Fibroblast of skin of abdomen (primary cell): ENCODE results near the gene ACAP2.
"Not testable (repeated sequence)": the region's sequence is repeated elsewhere in the genome, so short reads cannot be mapped to it uniquely, and the experiment has no call there.

Source experiments
- DNase-seq: peaks from one replicate; pipeline ENCODE4 v3.0.0-alpha.2; 2013

Gene ACAP2

DNA sequence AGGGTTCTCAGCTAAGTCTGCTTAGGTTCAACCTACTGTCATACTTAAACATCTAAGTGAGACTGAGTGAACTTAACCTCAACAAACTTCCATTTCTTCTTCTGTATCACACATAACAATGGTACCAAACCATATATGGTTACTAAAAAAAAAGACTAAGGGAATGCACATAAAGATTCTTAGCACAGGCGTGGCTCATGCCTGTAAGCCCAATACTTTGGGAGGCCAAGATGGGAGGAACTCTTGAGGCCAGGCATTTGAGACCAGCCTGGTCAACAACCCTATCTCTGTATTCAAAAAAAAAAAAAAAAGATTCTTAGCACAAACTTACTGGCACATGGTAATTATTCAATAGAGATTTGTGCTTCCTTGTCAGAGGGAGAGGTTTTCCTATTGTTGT is 57.9 kb downstream of the ACAP2 start:
- peak; percentile 12 for DNase-seq

- no peak for DNase-seq
Measured at GRCh38 chr3:195372220-195372619, 70.6 kb downstream of the ACAP2 start.

GRCh38 chr3:195366200-195366925 is 76.5 kb downstream of the ACAP2 start:
- peak; percentile 56 for DNase-seq

DNA sequence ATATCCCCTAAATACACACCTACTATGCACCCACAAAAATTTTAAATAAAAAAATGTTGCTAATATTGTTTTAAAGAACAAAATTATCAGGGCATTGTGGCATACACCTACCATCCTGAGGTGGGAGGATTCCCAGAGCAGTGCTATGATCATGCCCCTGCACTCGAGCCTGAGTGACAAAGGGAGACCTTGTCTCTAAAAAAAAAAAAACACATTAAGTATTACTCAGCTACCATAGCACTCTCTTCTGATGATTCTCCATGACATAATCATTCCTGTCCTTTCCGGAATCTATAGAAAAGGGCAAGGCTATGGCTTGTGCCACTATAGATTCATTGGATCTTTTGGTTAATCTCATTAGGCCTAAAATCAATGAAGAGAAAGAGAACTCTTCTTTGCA is 77.4 kb downstream of the ACAP2 start:
- DNase-seq = no peak

DNA sequence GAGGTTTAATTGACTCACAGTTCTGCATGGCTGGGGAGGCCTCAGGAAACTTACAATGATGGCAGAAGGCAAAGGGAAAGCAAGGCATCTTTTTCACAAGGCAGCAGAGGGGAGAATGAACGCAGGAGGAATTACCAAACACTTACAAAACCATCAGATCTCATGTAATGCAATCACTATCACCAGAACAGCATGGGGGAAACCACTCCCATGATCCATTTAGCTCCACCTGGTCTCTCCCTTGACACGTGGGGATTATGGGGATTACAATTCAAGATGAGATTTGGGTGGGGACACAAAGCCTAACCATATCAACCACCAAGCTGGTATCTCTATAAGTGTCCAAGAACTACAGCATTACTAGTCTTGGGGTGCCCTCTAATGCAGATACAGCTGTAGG is 85.0 kb downstream of the ACAP2 start:
- DNase-seq = not testable (repeated sequence)

- DNase-seq = peak; percentile 7
Measured at GRCh38 chr3:195356151-195357086, 86.4 kb downstream of the ACAP2 start.

DNA sequence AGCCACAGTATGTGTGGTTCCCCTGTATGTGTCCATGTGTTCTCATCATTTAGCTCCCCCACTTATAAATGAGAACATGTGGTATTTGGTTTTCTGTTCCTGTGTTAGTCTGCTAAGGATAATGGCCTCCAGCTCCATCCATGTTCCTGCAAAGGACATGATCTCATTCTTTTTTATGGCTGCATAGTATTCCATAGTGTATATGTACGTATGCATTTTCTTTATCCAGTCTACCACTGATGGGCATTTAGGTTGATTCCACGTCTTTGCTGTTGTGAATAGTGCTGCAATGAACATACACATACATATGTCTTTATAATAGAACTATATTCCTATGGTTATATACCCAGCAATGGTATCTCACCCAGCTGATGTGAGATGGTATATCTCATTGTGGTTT is 88.8 kb downstream of the ACAP2 start:
- not testable (repeated sequence) for DNase-seq

DNA sequence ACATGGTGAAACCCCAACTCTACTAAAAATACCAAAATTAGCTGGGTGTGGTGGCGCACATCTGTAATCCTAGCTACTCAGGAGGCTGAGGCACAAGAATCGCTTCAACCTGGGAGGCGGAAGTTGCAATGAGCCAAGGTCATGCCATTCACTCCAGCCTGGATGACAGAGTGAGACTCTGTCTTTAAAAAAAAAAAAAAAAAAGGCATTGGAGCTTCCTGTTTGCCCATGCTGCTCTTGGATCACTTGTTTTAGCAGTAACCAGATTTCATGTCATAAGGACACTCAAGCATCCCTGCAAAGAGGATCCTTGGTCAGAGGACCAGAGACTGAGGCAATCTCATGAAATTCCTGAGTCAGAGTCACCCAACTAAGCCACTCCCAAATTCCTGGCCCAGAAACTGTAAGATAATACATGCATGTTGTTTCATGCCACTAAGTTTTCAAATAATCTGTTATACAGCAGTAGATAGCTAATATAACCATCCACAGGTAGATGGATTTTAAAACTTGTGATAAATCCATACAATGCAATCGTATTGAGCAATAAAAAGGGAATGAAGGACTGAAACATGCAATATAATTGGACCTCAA is 89.8 kb downstream of the ACAP2 start:
- peak; percentile 96 for DNase-seq

GRCh38 chr3:195348426-195349115 is 94.2 kb downstream of the ACAP2 start:
- peak; percentile 13 for DNase-seq

DNA sequence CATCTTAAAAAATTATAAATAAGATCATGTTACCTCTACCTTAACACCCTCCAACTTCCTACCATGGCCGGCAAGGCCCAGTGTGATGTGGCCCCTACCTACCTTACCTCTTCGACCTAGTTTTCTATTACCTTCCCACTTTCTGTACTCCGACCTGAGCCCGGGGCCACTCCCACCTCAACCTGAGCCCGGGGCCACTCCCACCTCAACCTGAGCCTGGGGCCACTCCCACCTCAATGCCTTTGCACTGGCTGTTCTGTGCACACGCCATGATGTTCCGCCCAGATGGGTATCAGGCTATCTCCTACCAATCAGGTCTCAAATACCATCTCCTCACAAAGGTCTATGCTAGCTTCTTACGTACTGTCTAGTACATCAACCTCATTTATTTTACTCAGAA is 105.1 kb downstream of the ACAP2 start:
- DNase-seq = no peak

GRCh38 chr3:195334967-195335366 is 107.9 kb downstream of the ACAP2 start:
- DNase-seq = no peak

DNA sequence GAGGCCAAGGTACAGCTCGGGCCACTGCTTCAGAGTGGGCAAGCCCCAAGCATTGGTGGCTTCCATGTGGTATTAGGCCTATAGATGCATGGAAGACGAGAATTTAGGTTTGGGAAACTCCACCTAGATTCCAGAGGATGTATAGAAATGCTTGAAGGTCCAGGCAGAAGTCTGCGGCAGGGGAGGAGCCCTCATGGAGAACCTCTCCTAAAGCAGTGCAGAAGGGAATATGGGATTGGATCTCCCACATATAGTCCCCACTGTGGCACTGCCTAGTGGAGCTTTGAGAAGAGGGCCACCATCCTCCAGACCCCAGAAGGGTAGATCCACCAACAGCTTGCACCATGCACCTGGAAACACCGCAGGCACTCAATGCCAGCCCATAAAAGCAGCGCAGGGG is 123.8 kb downstream of the ACAP2 start:
- DNase-seq = no peak

DNA sequence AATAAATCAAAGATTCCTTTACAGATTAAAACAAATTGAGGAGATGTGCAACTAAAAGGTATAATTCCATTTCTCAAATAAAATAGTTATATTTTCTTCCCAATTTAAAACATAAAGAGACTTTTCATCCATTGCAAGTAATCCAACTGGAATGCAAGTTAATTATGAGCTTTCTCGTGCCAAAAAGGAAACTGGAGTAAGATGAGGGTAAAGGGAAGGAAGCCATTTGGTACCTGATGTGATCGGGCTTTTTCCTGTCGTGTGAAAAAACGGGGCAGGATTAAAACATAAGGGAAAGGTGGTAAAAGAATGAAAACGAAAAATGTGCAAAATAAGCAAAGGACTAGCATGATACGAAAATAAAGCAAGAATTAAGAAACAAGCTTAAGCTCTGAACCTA is 130.1 kb downstream of the ACAP2 start:
- no peak for DNase-seq

- DNase-seq = no peak
Measured at GRCh38 chr3:195307711-195308110, 135.1 kb downstream of the ACAP2 start.

DNA sequence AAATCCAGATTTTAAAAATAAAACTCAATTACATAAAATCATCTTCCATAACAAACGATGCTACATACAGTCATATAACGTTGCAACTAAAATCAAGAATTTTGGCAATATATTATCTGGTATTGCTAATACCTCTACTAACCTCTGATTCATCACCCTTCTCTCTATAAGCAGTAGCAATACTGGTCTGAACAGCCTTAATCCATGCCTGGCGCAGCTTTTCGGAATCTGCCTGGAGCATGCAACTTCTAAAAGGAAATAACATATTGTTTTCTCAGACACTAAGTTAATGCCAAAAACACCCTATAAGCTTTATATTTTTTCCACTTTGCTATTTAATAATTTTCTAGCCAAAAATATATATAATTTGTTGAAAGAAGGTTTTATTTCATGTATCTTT is 136.5 kb downstream of the ACAP2 start:
- DNase-seq = no peak

DNA sequence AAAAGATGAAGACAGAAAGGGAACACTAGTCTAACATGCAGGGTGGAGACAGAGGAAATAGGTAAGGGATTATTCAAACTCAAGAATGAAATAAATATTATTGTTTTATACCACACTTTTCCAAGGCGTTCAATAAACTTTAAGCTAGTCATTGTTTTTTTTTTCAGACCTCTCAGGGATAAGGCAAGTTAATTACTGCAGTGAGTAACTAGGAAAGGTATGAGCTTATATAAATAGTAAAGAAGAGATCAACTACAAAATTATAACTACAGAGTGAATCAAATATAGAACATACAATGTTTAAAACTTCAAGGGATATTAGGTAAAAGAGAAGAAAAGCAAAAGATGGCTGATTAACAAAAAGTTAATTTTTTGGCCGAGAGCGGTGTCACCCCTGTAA is 140.4 kb downstream of the ACAP2 start:
- DNase-seq = no peak

DNA sequence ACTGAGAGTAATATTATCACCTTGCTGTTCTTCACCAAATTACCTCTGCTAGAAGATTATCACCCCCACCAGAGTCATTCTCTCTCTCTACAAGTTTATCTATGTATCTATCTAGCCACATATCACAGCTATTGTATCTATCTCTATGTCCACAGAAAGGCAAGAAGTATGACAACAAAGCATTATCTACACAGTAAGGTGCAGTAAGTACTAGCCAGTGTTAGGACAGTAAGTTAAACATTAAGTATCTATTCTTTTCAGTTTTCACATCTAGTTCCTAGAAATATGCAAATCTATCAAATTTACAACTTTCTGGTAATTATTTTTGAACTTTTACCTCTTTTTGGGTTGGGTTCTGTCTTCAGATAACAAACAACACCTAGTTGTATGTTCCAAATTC is 145.4 kb downstream of the ACAP2 start:
- DNase-seq = no peak

DNA sequence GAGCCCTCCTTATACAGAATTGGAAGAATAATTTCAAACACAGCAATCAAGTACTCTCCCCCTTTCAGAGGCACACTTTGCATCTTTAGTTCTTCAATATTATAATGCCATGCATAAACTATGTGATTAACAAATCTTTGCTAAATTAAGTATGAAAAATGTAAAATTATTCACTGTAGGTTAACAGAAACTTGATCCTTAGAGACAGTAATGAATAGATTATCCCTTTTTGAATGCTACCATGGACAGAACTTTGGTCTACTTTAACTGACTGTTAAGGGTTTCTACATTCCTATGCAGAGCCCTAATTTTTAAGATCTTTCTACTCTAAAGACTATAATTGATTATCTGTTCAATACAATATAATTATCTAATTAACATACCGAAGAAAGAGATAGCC is 146.2 kb downstream of the ACAP2 start:
- no peak for DNase-seq

DNA sequence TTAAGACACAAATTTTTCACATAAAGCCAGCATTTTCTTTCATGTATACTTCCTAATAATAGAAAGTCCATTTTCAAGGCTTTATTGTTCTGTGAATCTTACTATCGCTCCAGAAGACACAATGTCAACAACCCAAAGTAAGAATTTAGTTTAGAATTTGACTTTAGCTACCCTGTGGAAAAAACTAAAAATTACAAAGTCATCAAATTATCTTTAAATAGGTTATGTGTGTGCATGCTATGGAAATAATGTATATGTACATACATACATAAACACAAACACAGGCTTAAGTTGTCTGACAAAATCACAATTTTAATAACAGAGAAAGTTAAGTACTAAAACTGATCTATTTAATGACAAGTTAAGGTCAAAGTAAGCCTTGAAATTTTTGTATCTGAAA is 151.7 kb downstream of the ACAP2 start:
- no peak for DNase-seq

GRCh38 chr3:195290643-195291042 is 152.2 kb downstream of the ACAP2 start:
- not testable (repeated sequence) for DNase-seq

GRCh38 chr3:195286115-195286872 is 156.5 kb downstream of the ACAP2 start:
- DNase-seq = peak; percentile 79

GRCh38 chr3:195285372-195285771 is 157.4 kb downstream of the ACAP2 start:
- peak; percentile 4 for DNase-seq
